GM12878 (cell line): ENCODE data around the gene CFAP91. TPM values are rescaled to one million over a fixed set of nuclear protein-coding genes. Genes with fewer than 3 reads are reported as not detected.

Experiments
- ATF2 ChIP-seq: IDR thresholded peaks from 2 replicates; pipeline ENCODE4 v1.6.1; 2012; ENCODE audit warnings: low read length, inconsistent platforms
- BHLHE40 ChIP-seq, 2 experiments: fragments of 450-650 bp in 1 of 2; IDR thresholded peaks; 2 replicates each; pipeline ENCODE4 v1.6.1; 2011 to 2017; ENCODE audit warnings: low read depth in 2 of 2, borderline replicate concordance in 1 of 2, improper control_type of control experiment in 1 of 2, low read length in 1 of 2, mild to moderate bottlenecking in 1 of 2
- CREB1 ChIP-seq: IDR thresholded peaks from 2 replicates; pipeline ENCODE4 v1.6.1; 2012; ENCODE audit warnings: low read depth, mild to moderate bottlenecking, inconsistent platforms
- EED ChIP-seq: sonication (generic); IDR thresholded peaks from 2 replicates; pipeline ENCODE4 v1.6.1; 2016; ENCODE audit warnings: antibody characterized with exemption, low read depth
- EZH2 ChIP-seq: IDR thresholded peaks from 2 replicates; pipeline ENCODE4 v1.6.1; 2012; ENCODE audit warnings: low read depth, mild to moderate bottlenecking, control low read depth, inconsistent platforms, low read length, borderline replicate concordance; ENCODE audit not compliant: control insufficient read depth
- JUND ChIP-seq: IDR thresholded peaks from 2 replicates; pipeline ENCODE4 v1.6.1; 2012; ENCODE audit warnings: low read depth, mild to moderate bottlenecking, low read length, improper control_type of control experiment, moderate library complexity
- MEF2B ChIP-seq: fragments of 450-650 bp; IDR thresholded peaks from 2 replicates; pipeline ENCODE4 v1.6.1; 2018; ENCODE audit warnings: mild to moderate bottlenecking, moderate library complexity; ENCODE audit not compliant: partially characterized antibody, poor library complexity, severe bottlenecking
- NBN ChIP-seq: fragments of 450-650 bp; IDR thresholded peaks from 2 replicates; pipeline ENCODE4 v1.6.1; 2016
- NFIC ChIP-seq: IDR thresholded peaks from 2 replicates; pipeline ENCODE4 v1.6.1; 2012; ENCODE audit warnings: low read depth, mild to moderate bottlenecking, inconsistent platforms, low read length, moderate library complexity
- NR2F1 ChIP-seq: fragments of 450-650 bp; conservative IDR thresholded peaks from 2 replicates; pipeline ENCODE4 v1.6.1; 2017; ENCODE audit warnings: mild to moderate bottlenecking
- NRF1 ChIP-seq: conservative IDR thresholded peaks from 2 replicates; pipeline ENCODE4 v1.6.1; 2011; ENCODE audit warnings: mild to moderate bottlenecking, low read depth, low read length, improper control_type of control experiment
- PAX5 ChIP-seq: IDR thresholded peaks from 2 replicates; pipeline ENCODE4 v1.6.1; 2011; ENCODE audit warnings: low read depth, low read length, borderline replicate concordance
- RAD21 ChIP-seq: IDR thresholded peaks from 2 replicates; pipeline ENCODE4 v1.6.1; 2011; ENCODE audit warnings: mild to moderate bottlenecking, low read depth, low read length, moderate library complexity; ENCODE audit not compliant: insufficient read depth
- SMAD1 ChIP-seq: fragments of 450-650 bp; IDR thresholded peaks from 2 replicates; pipeline ENCODE4 v1.6.1; 2018; ENCODE audit warnings: mild to moderate bottlenecking, low read depth; ENCODE audit not compliant: partially characterized antibody
- SMAD5 ChIP-seq: IDR thresholded peaks from 2 replicates; pipeline ENCODE4 v1.6.1; 2016; ENCODE audit warnings: antibody characterized with exemption, low read depth
- SMC3 ChIP-seq: IDR thresholded peaks from 2 replicates; pipeline ENCODE4 v1.6.1; 2011; ENCODE audit warnings: low read length, improper control_type of control experiment, borderline replicate concordance
- SPI1 ChIP-seq: IDR thresholded peaks from 2 replicates; pipeline ENCODE4 v1.6.1; 2011; ENCODE audit warnings: low read depth, mild to moderate bottlenecking, low read length, moderate library complexity, borderline replicate concordance; ENCODE audit not compliant: insufficient read depth
- SUZ12 ChIP-seq: fragments of 200-600 bp; sonication (generic); IDR thresholded peaks from one replicate; pipeline ENCODE4 v1.6.1; 2018; ENCODE audit warnings: antibody characterized with exemption, mild to moderate bottlenecking; ENCODE audit not compliant: unreplicated experiment
- ZBTB33 ChIP-seq: fragments of 450-650 bp; IDR thresholded peaks from 2 replicates; pipeline ENCODE4 v1.6.1; 2017; ENCODE audit warnings: mild to moderate bottlenecking
- ZNF384 ChIP-seq: IDR thresholded peaks from 2 replicates; pipeline ENCODE4 v1.6.1; 2012; ENCODE audit warnings: low read depth, mild to moderate bottlenecking, low read length, improper control_type of control experiment, borderline replicate concordance
- polyA plus RNA-seq, 11 experiments: library from polyadenylated mRNA; depleted of rRNA in 4 of 11; unstranded in 6 of 11; stranded (reverse) in 5 of 11; fragments of >200 nt; fragmentation: Nextera tagmentation in 4 of 11; fragmentation: Illumina TruSeq in 1 of 11; extraction: Ambion mirVana in 4 of 11; extraction: Trizol in 1 of 11; gene quantifications; 1 replicate in 1 of 11; 2 replicates in 10 of 11; pipeline versions ENCODE4 v1.2.1 to v1.2.3, GENCODE V29; 2011 to 2016; ENCODE audit warnings: inconsistent platforms in 2 of 11, missing spikeins in 2 of 11, low read depth in 1 of 11
- total RNA-seq, 4 experiments: library from RNA; depleted of rRNA in 3 of 4; stranded (reverse); fragments of >200 nt in 3 of 4; fragmentation: Illumina TruSeq in 1 of 4; extraction: Trizol in 1 of 4; gene quantifications; 2 replicates each; pipeline versions ENCODE4 v1.2.1 to v1.2.3, GENCODE V29; 2013 to 2021
- TF ChIP-seq, protein P1 (sequence below): IDR thresholded peaks from 2 replicates; pipeline ENCODE4 v1.6.1; 2011; ENCODE audit warnings: borderline replicate concordance, low read depth, mild to moderate bottlenecking, moderate library complexity, low read length; ENCODE audit not compliant: insufficient read depth, poor library complexity, severe bottlenecking
- TF ChIP-seq, protein P2 (sequence below): IDR thresholded peaks from 2 replicates; pipeline ENCODE4 v1.6.1; 2012; ENCODE audit warnings: low read depth, low read length, improper control_type of control experiment

The CFAP91 gene
- total and polyA plus RNA-seq, 10 of the 15 experiments (the other 5 are each of a cell fraction or from before 2014, with no cell fraction given): 0.03 to 2.2 (median 0.92) TPM

DNA sequence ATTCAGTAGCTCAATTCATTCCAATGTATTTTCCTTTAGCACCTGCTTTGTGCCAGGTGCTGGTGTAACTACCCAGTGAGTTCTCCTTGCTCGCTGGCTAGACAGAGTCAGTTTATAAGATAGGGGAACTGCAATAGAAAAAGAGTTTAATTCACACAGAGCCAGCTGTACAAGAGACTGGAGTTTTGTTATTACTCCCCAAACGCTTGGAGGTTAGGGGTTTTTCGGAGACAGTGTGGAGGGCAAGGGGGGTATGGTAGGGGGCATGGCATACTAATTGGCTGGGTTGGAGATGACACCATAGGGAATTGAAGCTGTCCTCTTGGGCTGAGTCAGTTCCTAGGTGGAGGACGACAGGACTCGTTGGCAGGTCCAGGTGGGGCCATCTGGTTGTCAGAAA is 5.4 kb upstream of the CFAP91 start (continued):
- peak; percentile 83 for TF ChIP-seq MEF2B
- no peak for TF ChIP-seq SMAD1
- no peak for TF ChIP-seq RAD21
- TF ChIP-seq SMAD5: no peak
- peak; percentile 89 for TF ChIP-seq EED
- peak; percentile 51; the same call in 1 of the 2 replicates for TF ChIP-seq SPI1
- TF ChIP-seq, protein P1, sequence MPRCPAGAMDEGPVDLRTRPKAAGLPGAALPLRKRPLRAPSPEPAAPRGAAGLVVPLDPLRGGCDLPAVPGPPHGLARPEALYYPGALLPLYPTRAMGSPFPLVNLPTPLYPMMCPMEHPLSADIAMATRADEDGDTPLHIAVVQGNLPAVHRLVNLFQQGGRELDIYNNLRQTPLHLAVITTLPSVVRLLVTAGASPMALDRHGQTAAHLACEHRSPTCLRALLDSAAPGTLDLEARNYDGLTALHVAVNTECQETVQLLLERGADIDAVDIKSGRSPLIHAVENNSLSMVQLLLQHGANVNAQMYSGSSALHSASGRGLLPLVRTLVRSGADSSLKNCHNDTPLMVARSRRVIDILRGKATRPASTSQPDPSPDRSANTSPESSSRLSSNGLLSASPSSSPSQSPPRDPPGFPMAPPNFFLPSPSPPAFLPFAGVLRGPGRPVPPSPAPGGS: peak; percentile 85
- peak; percentile 74 for TF ChIP-seq NBN
- TF ChIP-seq SUZ12: no peak
- no peak for TF ChIP-seq EZH2
- peak; percentile 79 for TF ChIP-seq NR2F1
- 0 out of 2 replicates have a peak, but pooled peaks have one; percentile 29 for TF ChIP-seq CREB1
- peak; percentile 56; the same call in 1 of the 2 replicates for TF ChIP-seq PAX5
- peak; percentile 86 for TF ChIP-seq NFIC
- TF ChIP-seq NRF1: no peak
- no peak for TF ChIP-seq JUND
- TF ChIP-seq, protein P2, sequence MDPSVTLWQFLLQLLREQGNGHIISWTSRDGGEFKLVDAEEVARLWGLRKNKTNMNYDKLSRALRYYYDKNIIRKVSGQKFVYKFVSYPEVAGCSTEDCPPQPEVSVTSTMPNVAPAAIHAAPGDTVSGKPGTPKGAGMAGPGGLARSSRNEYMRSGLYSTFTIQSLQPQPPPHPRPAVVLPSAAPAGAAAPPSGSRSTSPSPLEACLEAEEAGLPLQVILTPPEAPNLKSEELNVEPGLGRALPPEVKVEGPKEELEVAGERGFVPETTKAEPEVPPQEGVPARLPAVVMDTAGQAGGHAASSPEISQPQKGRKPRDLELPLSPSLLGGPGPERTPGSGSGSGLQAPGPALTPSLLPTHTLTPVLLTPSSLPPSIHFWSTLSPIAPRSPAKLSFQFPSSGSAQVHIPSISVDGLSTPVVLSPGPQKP: no peak
- TF ChIP-seq ZBTB33: no peak
- TF ChIP-seq ZNF384: no peak
- TF ChIP-seq BHLHE40 (IDR thresholded peaks at IDR 0.05; ENCODE audit: borderline replicate concordance in 1 of 2, low read depth in 2 of 2, low read length in 1 of 2): no peak
- no peak for TF ChIP-seq SMC3
- TF ChIP-seq ATF2: peak; percentile 81
